ENCODE data around the gene SMARCC1. TPM values are rescaled to one million over a fixed set of nuclear protein-coding genes. Genes with fewer than 3 reads are reported as not detected.
"Not testable (repeated sequence)": the region's sequence is repeated elsewhere in the genome, so short reads cannot be mapped to it uniquely, and the experiment has no call there.

Gene SMARCC1
- total RNA-seq, 1 donor from 2014 or later: 99.6 TPM

- H3K27me3 Mint-ChIP-seq (ENCODE audit: unreplicated experiment): no peaks in the 10 kb centered on the region
- H3K4me1 Mint-ChIP-seq (ENCODE audit: unreplicated experiment): no peaks in the 10 kb centered on the region
- TF ChIP-seq, protein P1, sequence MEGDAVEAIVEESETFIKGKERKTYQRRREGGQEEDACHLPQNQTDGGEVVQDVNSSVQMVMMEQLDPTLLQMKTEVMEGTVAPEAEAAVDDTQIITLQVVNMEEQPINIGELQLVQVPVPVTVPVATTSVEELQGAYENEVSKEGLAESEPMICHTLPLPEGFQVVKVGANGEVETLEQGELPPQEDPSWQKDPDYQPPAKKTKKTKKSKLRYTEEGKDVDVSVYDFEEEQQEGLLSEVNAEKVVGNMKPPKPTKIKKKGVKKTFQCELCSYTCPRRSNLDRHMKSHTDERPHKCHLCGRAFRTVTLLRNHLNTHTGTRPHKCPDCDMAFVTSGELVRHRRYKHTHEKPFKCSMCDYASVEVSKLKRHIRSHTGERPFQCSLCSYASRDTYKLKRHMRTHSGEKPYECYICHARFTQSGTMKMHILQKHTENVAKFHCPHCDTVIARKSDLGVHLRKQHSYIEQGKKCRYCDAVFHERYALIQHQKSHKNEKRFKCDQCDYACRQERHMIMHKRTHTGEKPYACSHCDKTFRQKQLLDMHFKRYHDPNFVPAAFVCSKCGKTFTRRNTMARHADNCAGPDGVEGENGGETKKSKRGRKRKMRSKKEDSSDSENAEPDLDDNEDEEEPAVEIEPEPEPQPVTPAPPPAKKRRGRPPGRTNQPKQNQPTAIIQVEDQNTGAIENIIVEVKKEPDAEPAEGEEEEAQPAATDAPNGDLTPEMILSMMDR (IDR thresholded peaks at IDR 0.05): no peak
- peak; percentile 1 for DNase-seq (ENCODE audit: extremely low spot score, unreplicated experiment)
- H3K36me3 Mint-ChIP-seq (ENCODE audit: unreplicated experiment): peaks cover 5% of the 10 kb centered on the region
- H3K9me3 Mint-ChIP-seq (ENCODE audit: unreplicated experiment): no peaks in the 10 kb centered on the region
- no peak overlapping the region for H3K27ac Mint-ChIP-seq (ENCODE audit: unreplicated experiment)
- H3K4me3 Mint-ChIP-seq (ENCODE audit: unreplicated experiment): no peak overlapping the region
Observed at GRCh38 chr3:47747558-47747957, 34.1 kb downstream of the SMARCC1 start.

GRCh38 chr3:47746264-47746663 lies 35.4 kb downstream of the SMARCC1 start:
- Mint-ChIP-seq H3K4me3 (ENCODE audit: unreplicated experiment) (no peak overlapping the region), H3K27ac (ENCODE audit: unreplicated experiment) (no peak overlapping the region), H3K9me3 (ENCODE audit: unreplicated experiment) (no peaks in the 10 kb centered on the region), H3K4me1 (ENCODE audit: unreplicated experiment) (peaks cover 3% of the 10 kb centered on the region), H3K27me3 (ENCODE audit: unreplicated experiment) (no peaks in the 10 kb centered on the region), H3K36me3 (ENCODE audit: unreplicated experiment) (peaks cover 5% of the 10 kb centered on the region)
- peak; percentile 54 for DNase-seq (ENCODE audit: extremely low spot score, unreplicated experiment)
- TF ChIP-seq, protein P1 (IDR thresholded peaks at IDR 0.05): no peak

DNA sequence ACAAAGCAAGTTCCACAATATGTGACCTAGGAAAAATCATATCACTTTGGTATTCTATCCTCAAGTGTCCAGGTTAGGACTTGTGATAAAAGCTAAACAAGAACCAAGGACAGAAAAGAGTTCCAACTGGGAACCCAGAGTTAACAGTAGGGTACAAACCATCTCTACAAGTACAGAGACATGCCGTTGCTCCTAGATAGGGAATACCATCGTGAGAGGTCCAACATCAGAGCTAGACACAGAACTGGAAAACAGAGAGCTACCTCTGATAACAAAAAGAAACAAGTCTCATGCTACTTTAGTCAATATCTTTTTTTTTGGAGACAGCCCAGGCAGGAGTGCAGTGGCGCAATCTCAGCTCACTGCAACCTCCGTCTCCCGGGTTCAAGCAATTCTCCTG lies 37.8 kb downstream of the SMARCC1 start:
- H3K27me3 Mint-ChIP-seq (ENCODE audit: unreplicated experiment): no peaks in the 10 kb centered on the region
- no peak overlapping the region for H3K4me3 Mint-ChIP-seq (ENCODE audit: unreplicated experiment)
- H3K36me3 Mint-ChIP-seq (ENCODE audit: unreplicated experiment): peaks cover 5% of the 10 kb centered on the region
- no peak for DNase-seq (ENCODE audit: extremely low spot score, unreplicated experiment)
- peaks cover 4% of the 10 kb centered on the region for H3K4me1 Mint-ChIP-seq (ENCODE audit: unreplicated experiment)
- no peak overlapping the region for H3K27ac Mint-ChIP-seq (ENCODE audit: unreplicated experiment)
- TF ChIP-seq, protein P1 (IDR thresholded peaks at IDR 0.05): no peak
- no peaks in the 10 kb centered on the region for H3K9me3 Mint-ChIP-seq (ENCODE audit: unreplicated experiment)

DNA sequence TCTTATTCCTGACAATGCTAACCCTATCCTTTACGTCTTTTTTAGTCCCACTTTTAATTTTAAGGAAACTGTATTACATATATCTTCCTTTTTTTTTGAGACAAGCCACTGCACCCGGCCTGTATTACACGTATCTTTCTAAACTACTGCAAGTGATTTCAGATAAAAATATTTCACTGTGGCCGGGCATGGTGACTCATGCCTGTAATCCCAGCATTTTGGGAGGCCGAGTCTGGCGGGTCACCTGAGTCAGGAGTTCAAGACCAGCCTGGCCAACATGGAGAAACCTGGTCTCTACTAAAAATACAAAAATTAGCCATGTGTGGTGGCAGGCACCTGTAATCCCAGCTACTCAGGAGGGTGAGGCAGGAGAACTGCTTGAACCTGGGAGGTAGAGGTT lies 38.3 kb downstream of the SMARCC1 start:
- not testable (repeated sequence) for H3K36me3 Mint-ChIP-seq (ENCODE audit: unreplicated experiment); H3K4me1 Mint-ChIP-seq (ENCODE audit: unreplicated experiment); H3K27me3 Mint-ChIP-seq (ENCODE audit: unreplicated experiment); H3K9me3 Mint-ChIP-seq (ENCODE audit: unreplicated experiment); H3K27ac Mint-ChIP-seq (ENCODE audit: unreplicated experiment); DNase-seq (ENCODE audit: extremely low spot score, unreplicated experiment); H3K4me3 Mint-ChIP-seq (ENCODE audit: unreplicated experiment)

DNA sequence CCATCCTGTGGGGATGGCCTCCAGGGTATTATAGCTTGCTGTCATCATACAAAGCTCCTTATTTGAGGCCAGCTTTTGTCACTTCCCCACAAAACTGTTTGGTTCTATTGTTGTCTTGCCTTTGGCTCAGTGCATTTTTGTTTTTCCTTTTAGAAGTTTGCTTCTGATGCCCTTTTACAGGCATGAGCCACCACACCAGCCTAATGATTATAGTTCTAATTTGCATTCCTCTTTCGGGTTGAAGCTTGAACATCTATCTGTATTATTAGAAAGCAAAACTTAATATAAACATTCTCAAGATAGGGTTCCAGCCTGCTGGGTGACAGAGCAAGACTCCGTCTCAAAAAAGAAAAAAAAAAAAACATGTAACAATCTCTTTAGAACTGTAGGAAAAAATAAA lies 39.8 kb downstream of the SMARCC1 start:
- peaks cover 8% of the 10 kb centered on the region for H3K4me1 Mint-ChIP-seq (ENCODE audit: unreplicated experiment)
- peaks cover 9% of the 10 kb centered on the region for H3K36me3 Mint-ChIP-seq (ENCODE audit: unreplicated experiment)
- H3K27me3 Mint-ChIP-seq (ENCODE audit: unreplicated experiment): no peaks in the 10 kb centered on the region
- H3K4me3 Mint-ChIP-seq (ENCODE audit: unreplicated experiment): no peak overlapping the region
- TF ChIP-seq, protein P1 (IDR thresholded peaks at IDR 0.05): no peak
- no peaks in the 10 kb centered on the region for H3K9me3 Mint-ChIP-seq (ENCODE audit: unreplicated experiment)
- DNase-seq (ENCODE audit: extremely low spot score, unreplicated experiment): no peak
- H3K27ac Mint-ChIP-seq (ENCODE audit: unreplicated experiment): no peak overlapping the region

- H3K27ac Mint-ChIP-seq (ENCODE audit: unreplicated experiment): no peak overlapping the region
- DNase-seq (ENCODE audit: extremely low spot score, unreplicated experiment): no peak
- TF ChIP-seq, protein P1 (IDR thresholded peaks at IDR 0.05): no peak
- H3K4me1 Mint-ChIP-seq (ENCODE audit: unreplicated experiment): no peaks in the 10 kb centered on the region
- H3K9me3 Mint-ChIP-seq (ENCODE audit: unreplicated experiment): no peaks in the 10 kb centered on the region
- peaks cover 54% of the 10 kb centered on the region for H3K36me3 Mint-ChIP-seq (ENCODE audit: unreplicated experiment)
- no peaks in the 10 kb centered on the region for H3K27me3 Mint-ChIP-seq (ENCODE audit: unreplicated experiment)
- H3K4me3 Mint-ChIP-seq (ENCODE audit: unreplicated experiment): no peak overlapping the region
Observed at GRCh38 chr3:47732143-47732542, 49.5 kb downstream of the SMARCC1 start.
